RPMI7951 (cell line): ENCODE measurements around the gene TNP1. TPM values are rescaled to one million over a fixed set of nuclear protein-coding genes. Genes with fewer than 3 reads are reported as not detected.

Source experiments
- DNase-seq: peaks from one replicate; pipeline ENCODE4 v3.0.0-alpha.2; 2012; ENCODE audit warnings: low read depth
- total RNA-seq: library from RNA; depleted of rRNA; stranded (reverse); fragments of >200 nt; shearing (Covaris generic); gene quantifications from 2 replicates; pipeline ENCODE4 v1.2.3, GENCODE V29; 2014; rRNA removed

Gene TNP1
- total RNA-seq, 1 experiment from 2014 or later, result not detected

DNA sequence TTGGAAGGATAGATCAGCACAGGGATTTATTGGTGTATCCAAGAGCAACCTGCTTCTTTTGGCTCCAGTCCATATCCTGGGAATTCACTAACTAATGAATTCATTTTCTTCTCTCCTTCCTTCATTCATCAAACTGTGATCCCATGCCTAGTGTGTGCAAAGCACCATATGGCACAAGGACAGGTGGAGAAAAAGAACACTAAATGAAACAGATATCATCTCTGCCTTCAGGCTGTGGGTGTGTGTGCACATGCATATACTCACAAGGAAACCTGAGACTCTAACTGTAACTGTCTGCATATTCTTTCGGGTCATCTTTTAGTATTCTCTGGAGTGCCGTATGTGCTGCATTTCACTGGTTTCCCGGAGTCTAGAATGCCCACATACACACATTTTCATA lies 20.2 kb downstream of the TNP1 start:
- DNase-seq, result no peak

DNA sequence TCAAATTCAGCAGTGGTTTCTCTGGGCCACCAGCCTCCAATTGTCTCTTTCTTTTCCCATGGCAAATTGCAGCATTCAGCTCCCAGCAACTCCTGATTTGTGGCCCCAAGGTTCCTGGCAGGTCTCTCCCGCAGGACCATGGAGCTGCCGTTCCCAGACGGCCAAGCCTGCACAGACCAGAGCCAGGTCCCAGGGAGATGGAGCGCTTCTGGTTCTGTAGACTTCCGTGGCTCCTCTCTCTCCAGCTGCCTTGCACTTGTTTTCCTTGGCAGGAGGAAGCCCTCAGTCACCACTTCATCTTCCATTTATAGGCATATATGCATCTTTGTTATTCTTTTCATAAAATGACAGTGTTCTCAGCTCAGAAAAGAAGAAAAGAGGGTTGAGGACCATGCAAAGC lies 21.7 kb downstream of the TNP1 start:
- DNase-seq, result no peak

DNA sequence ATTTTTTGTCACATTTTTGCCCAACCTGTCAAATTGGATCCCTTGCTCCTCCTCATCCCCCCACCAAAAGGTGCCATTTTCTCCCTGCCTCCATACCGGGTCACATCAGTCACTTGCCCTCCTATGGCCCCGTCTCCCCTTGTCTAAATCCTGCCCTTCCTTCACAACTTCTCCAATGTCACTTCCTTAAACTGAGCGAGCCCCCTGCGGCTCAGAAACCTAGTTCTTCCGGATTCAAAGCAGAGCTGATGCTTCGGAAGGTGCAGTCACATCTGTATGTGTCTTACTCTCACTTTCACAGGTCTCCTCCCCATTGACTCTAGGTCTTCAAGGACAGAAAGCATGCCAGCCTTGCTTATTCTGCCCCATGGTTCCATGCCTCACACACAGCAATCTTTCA lies 22.1 kb downstream of the TNP1 start:
- DNase-seq, result no peak

GRCh38 chr2:216833061-216833460 lies 26.8 kb downstream of the TNP1 start:
- no peak for DNase-seq

GRCh38 chr2:216830346-216830745 lies 29.5 kb downstream of the TNP1 start:
- no peak for DNase-seq

DNA sequence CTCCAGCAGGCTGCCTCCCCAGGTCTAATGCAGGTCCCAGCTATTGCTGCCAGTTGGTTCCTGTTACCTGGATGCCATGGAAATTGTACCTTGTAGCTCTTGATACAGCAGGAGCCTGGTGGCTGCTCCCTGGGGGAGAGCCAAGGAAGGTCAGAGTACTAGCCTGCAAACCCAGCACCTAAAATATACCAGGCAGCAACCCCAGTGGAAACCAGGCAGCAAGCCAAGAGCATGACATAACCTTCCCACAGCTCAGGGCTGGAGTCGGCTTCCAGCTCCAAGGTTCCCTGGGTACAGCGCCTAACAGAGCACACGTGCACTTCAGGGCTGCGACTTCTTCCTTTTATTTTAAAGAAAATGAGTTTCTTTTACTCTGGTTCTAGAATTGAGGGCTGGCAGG lies 30.3 kb downstream of the TNP1 start:
- DNase-seq, result peak; percentile 33

DNA sequence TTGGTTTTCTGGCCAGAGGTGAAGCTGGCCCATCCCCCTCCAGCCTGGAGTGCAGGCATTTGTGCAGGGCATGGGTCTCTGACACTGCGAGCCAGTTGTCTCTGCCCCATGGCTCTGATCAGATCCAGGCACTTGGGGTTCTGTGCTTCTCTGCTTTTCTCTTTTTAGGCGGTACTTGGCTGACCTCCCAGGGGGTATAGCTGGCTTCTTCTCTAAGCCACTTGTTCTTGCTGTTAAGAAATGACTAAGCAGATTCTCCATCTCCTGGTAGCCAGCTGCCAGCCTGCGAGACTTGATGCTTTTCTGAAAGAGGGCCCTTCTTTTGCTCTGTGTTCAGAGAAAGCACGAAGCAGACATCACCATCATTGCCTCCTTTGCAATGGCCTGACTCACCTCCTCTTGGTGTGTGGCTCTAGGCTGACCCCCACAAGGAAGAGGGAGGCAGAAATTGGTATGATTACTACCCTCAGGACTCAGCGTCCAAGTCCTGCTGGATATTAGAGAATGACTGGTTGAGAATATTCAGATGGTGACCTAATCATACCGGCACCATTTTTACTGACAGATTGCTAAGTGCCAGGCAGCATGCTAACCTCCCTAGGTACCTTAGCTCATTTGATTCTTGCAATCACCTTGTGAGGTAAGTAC lies 32.7 kb downstream of the TNP1 start:
- DNase-seq, result peak; percentile 41

DNA sequence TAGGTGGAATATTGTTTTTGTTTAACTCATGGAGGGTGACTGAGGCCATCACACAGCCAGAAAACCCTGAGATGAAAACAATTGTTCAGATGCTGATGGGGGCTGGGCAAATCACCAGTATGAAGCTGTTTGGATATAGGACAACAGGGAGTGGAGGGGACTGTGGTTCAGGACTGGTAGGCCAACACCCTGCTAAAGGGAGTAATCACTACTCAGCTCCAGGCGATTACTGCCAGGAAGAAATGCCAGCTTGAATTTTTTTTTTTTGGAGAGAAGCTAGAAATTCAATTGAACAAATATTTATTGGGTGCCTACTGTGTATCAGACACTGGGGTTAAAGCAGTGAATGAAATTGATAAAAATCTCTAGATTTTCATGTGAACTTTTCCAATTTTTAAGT lies 37.4 kb downstream of the TNP1 start:
- DNase-seq, result no peak

DNA sequence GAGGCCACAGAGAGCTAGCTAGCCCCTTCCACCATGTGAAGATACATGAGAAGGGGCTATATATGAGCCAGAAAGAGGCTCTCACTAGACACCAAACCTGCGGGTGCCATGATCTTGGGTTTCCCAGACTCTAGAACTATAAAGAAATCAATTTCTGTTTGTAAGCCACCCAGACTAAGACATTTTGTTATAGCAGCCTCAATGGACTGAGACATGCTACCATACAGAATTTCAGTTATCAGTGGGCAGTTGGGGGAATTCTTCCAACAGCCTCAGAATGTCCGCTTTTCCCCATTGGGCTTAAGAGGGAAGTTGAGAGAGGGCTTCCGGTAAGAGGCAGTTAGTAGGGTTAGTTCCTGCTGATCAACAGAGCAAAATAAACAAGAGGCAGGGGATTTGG lies 39.2 kb downstream of the TNP1 start:
- no peak for DNase-seq

- no peak for DNase-seq
These were observed 40.1 kb downstream of the TNP1 start for GRCh38 chr2:216819766-216820165.

DNA sequence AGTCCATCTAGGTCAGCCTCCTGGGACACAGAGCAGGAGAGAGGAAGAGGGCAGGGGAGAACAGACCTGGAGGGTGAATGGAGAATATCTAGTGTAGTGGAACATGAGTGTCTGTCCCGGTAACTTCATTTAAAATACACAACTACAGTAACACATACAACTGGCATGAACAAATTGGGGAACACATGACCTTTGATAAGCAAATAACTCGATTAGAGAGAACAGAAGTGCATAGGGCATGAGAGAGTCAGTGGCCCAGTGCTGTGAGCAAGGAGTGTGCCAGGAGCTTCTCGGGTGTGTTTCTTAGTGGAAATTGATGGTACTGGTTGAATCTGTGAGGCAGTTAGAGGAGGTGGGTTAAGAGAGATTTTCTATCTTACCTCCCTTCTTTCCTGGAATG lies 40.8 kb downstream of the TNP1 start:
- DNase-seq, result no peak

- DNase-seq, result no peak
These were observed 49.3 kb downstream of the TNP1 start for GRCh38 chr2:216810399-216811160.

Other genes with a start within 250 kb of the TNP1 start
- gene IGFBP2, start 226.6 kb downstream of the TNP1 start, total RNA-seq, result 3.5 and 6.4 TPM in 2 replicates
- gene IGFBP5, start 164.5 kb downstream of the TNP1 start, total RNA-seq, result 22.4 and 25.0 TPM in 2 replicates